Measurements from ENCODE around the gene RNF43. TPM values are rescaled to one million over a fixed set of nuclear protein-coding genes. Genes with fewer than 3 reads are reported as not detected.

The RNF43 gene
- polyA plus RNA-seq, 1 of the 3 experiments (the other 2 are of a cell fraction), result not detected

GRCh38 chr17:58401287-58401686 lies 16.0 kb downstream of the RNF43 start:
- POLR2A ChIA-PET, result no interaction called here
- Histone ChIP-seq H3K4me2 (no peak overlapping the region), H3F3A (replicated peaks; ENCODE audit: insufficient read depth) (no peaks in the 10 kb centered on the region), H3K79me2 (ENCODE audit: insufficient read depth) (no peaks in the 10 kb centered on the region), H3K36me3 (replicated peaks in 1 of 2; ENCODE audit: control insufficient read depth in 1 of 2, insufficient read depth in 2 of 2, low read length in 1 of 2) (no peaks in the 10 kb centered on the region), H3K4me1 (ENCODE audit: control insufficient read depth in 1 of 2, insufficient read depth in 2 of 2, low read depth in 1 of 2, low read length in 1 of 2) (no peaks in the 10 kb centered on the region), H3K27ac (ENCODE audit: low read depth in 2 of 2, low read length in 1 of 2) (no peak overlapping the region), H3K27me3 (ENCODE audit: insufficient read depth) (peaks cover 32% of the 10 kb centered on the region), H3K4me3 (ENCODE audit: low read depth in 2 of 2, low read length in 1 of 2) (no peak overlapping the region), H3K9me3 (no peaks in the 10 kb centered on the region), H2AFZ (ENCODE audit: low read depth) (no peak overlapping the region), H4K20me1 (ENCODE audit: insufficient read depth) (no peaks in the 10 kb centered on the region), H3K9ac (no peak overlapping the region), H3K9me2 (no peaks in the 10 kb centered on the region)
- TF ChIP-seq FOXJ3 (CRISPR knock-in tag; IDR thresholded peaks at IDR 0.05) (no peak), JUND (IDR thresholded peaks at IDR 0.05) (no peak), EZH2phosphoT487 (IDR thresholded peaks at IDR 0.05; ENCODE audit: borderline replicate concordance, low read depth) (no peak), USF1 (IDR thresholded peaks at IDR 0.05; ENCODE audit: borderline replicate concordance, low read depth) (no peak), CHD2 (IDR thresholded peaks at IDR 0.05; ENCODE audit: low read length, partially characterized antibody) (no peak), SIN3A (IDR thresholded peaks at IDR 0.05; ENCODE audit: borderline replicate concordance, low read depth, low read length) (no peak), MEF2A (IDR thresholded peaks at IDR 0.05; ENCODE audit: borderline replicate concordance, low read depth) (no peak), POLR2AphosphoS5 (IDR thresholded peaks at IDR 0.05; ENCODE audit: low read depth, low read length) (no peak), YY1 (IDR thresholded peaks at IDR 0.05; ENCODE audit: low read depth) (no peak), TEAD4 (IDR thresholded peaks at IDR 0.05; ENCODE audit: borderline replicate concordance, insufficient read depth) (no peak), EP300 (IDR thresholded peaks at IDR 0.05; ENCODE audit: borderline replicate concordance in 1 of 2, low read depth in 1 of 2, low read length in 1 of 2) (no peak), NFIC (IDR thresholded peaks at IDR 0.05; ENCODE audit: borderline replicate concordance) (no peak), GABPA (IDR thresholded peaks at IDR 0.05; ENCODE audit: low read depth) (no peak)
- TF ChIP-seq, protein P1, sequence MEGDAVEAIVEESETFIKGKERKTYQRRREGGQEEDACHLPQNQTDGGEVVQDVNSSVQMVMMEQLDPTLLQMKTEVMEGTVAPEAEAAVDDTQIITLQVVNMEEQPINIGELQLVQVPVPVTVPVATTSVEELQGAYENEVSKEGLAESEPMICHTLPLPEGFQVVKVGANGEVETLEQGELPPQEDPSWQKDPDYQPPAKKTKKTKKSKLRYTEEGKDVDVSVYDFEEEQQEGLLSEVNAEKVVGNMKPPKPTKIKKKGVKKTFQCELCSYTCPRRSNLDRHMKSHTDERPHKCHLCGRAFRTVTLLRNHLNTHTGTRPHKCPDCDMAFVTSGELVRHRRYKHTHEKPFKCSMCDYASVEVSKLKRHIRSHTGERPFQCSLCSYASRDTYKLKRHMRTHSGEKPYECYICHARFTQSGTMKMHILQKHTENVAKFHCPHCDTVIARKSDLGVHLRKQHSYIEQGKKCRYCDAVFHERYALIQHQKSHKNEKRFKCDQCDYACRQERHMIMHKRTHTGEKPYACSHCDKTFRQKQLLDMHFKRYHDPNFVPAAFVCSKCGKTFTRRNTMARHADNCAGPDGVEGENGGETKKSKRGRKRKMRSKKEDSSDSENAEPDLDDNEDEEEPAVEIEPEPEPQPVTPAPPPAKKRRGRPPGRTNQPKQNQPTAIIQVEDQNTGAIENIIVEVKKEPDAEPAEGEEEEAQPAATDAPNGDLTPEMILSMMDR (IDR thresholded peaks at IDR 0.05), result no peak
- 0% methylated on average over 2 of the region's 2 CpGs for WGBS (ENCODE audit: low lambda C conversion rate)
- CTCF ChIA-PET, result interaction anchor here (0.9 to 1.4 kb wide), 3 partner anchors 17 to 45 kb away, joined by 3 read pairs; no protein-coding TSS in a partner anchor
- DNase-seq, result no peak

GRCh38 chr17:58400826-58401225 lies 16.5 kb downstream of the RNF43 start:
- Histone ChIP-seq H3K4me2 (no peak overlapping the region), H2AFZ (ENCODE audit: low read depth) (no peak overlapping the region), H3K4me1 (ENCODE audit: control insufficient read depth in 1 of 2, insufficient read depth in 2 of 2, low read depth in 1 of 2, low read length in 1 of 2) (no peaks in the 10 kb centered on the region), H3K27ac (ENCODE audit: low read depth in 2 of 2, low read length in 1 of 2) (no peak overlapping the region), H3K4me3 (ENCODE audit: low read depth in 2 of 2, low read length in 1 of 2) (no peak overlapping the region), H3F3A (replicated peaks; ENCODE audit: insufficient read depth) (no peaks in the 10 kb centered on the region), H3K9me2 (no peaks in the 10 kb centered on the region), H3K36me3 (replicated peaks in 1 of 2; ENCODE audit: control insufficient read depth in 1 of 2, insufficient read depth in 2 of 2, low read length in 1 of 2) (no peaks in the 10 kb centered on the region), H3K9ac (no peak overlapping the region), H3K27me3 (ENCODE audit: insufficient read depth) (peaks cover 32% of the 10 kb centered on the region), H3K9me3 (no peaks in the 10 kb centered on the region), H4K20me1 (ENCODE audit: insufficient read depth) (no peaks in the 10 kb centered on the region), H3K79me2 (ENCODE audit: insufficient read depth) (no peaks in the 10 kb centered on the region)
- ChIA-PET CTCF (interaction anchor here (0.9 to 1.2 kb wide), 3 partner anchors 15 to 46 kb away, joined by 3 to 5 read pairs (median 3); no protein-coding TSS in a partner anchor), POLR2A (no interaction called here)
- no peak for DNase-seq
- TF ChIP-seq NFIC (IDR thresholded peaks at IDR 0.05; ENCODE audit: borderline replicate concordance) (no peak), REST (IDR thresholded peaks at IDR 0.05; ENCODE audit: low read depth, low read length) (no peak), IRF3 (IDR thresholded peaks at IDR 0.05; ENCODE audit: low read depth, low read length) (no peak)

All from SK-N-SH (cell line).